HEK293 (cell line): ENCODE measurements around the gene RPL36A.

Experiments used
- HOXD13 ChIP-seq: sonication (generic); formaldehyde crosslinking; IDR thresholded peaks from 2 replicates; pipeline ENCODE4 v1.8.0; 2022; ENCODE audit warnings: missing genetic modification reagents, borderline replicate concordance
- PRDM1 ChIP-seq: fragments of 450-650 bp; formaldehyde crosslinking; IDR thresholded peaks from 2 replicates; pipeline ENCODE4; 2016; ENCODE audit warnings: missing biosample characterization, missing genetic modification characterization
- REPIN1 ChIP-seq: fragments of 450-650 bp; formaldehyde crosslinking; IDR thresholded peaks from 2 replicates; pipeline ENCODE4 v1.5.1; 2017; ENCODE audit warnings: missing biosample characterization, missing genetic modification characterization, low read depth
- REST ChIP-seq: fragments of 450-650 bp; formaldehyde crosslinking; IDR thresholded peaks from 2 replicates; pipeline ENCODE4 v1.5.1; 2016; ENCODE audit warnings: missing biosample characterization, missing genetic modification characterization
- ZBTB1 ChIP-seq: fragments of 450-650 bp; formaldehyde crosslinking; IDR thresholded peaks from 2 replicates; pipeline ENCODE4 v1.5.1; 2016; ENCODE audit warnings: missing biosample characterization, missing genetic modification characterization
- ZBTB8A ChIP-seq: fragments of 450-650 bp; formaldehyde crosslinking; IDR thresholded peaks from 2 replicates; pipeline ENCODE4 v1.5.1; 2016; ENCODE audit warnings: missing biosample characterization, missing genetic modification characterization
- ZEB2 ChIP-seq: fragments of 450-650 bp; formaldehyde crosslinking; IDR thresholded peaks from 2 replicates; pipeline ENCODE4 v1.5.1; 2016; ENCODE audit warnings: missing biosample characterization, missing genetic modification characterization
- ZNF133 ChIP-seq: fragments of 450-650 bp; formaldehyde crosslinking; IDR thresholded peaks from 2 replicates; pipeline ENCODE4 v1.5.1; 2016; ENCODE audit warnings: missing biosample characterization, missing genetic modification characterization
- ZNF2 ChIP-seq: fragments of 450-650 bp; formaldehyde crosslinking; IDR thresholded peaks from 2 replicates; pipeline ENCODE4 v1.5.1; 2016; ENCODE audit warnings: missing biosample characterization, missing genetic modification characterization
- ZNF513 ChIP-seq: fragments of 450-650 bp; IDR thresholded peaks from 2 replicates; pipeline ENCODE4 v1.5.1; 2018; ENCODE audit warnings: missing biosample characterization, missing genetic modification characterization
- ZNF660 ChIP-seq: fragments of 450-650 bp; IDR thresholded peaks from 2 replicates; pipeline ENCODE4 v1.5.1; 2018; ENCODE audit warnings: missing biosample characterization, mild to moderate bottlenecking, missing genetic modification characterization
- ZNF830 ChIP-seq: fragments of 450-650 bp; IDR thresholded peaks from 2 replicates; pipeline ENCODE4 v1.5.0; 2018; ENCODE audit warnings: missing biosample characterization, missing genetic modification characterization, low read depth, mild to moderate bottlenecking, moderate library complexity
- TF ChIP-seq, protein P1 (sequence below): fragments of 450-650 bp; formaldehyde crosslinking; IDR thresholded peaks from 2 replicates; pipeline ENCODE4 v1.5.1; 2016; ENCODE audit warnings: missing biosample characterization, missing genetic modification characterization

GRCh38 chrX:101388604-101389003 is 2.2 kb upstream of the RPL36A start:
- TF ChIP-seq ZNF830 (no peak), ZNF133 (no peak), ZNF2 (tag by site-specific recombination) (no peak), REPIN1 (no peak), ZNF660 (tag by site-specific recombination) (no peak), REST (tag by site-specific recombination) (no peak), ZBTB1 (no peak), ZBTB8A (tag by site-specific recombination) (no peak), ZEB2 (tag by site-specific recombination) (no peak), PRDM1 (tag by site-specific recombination) (no peak), HOXD13 (CRISPR knock-in tag) (no peak), ZNF513 (tag by site-specific recombination) (no peak)
- TF ChIP-seq, protein P1, sequence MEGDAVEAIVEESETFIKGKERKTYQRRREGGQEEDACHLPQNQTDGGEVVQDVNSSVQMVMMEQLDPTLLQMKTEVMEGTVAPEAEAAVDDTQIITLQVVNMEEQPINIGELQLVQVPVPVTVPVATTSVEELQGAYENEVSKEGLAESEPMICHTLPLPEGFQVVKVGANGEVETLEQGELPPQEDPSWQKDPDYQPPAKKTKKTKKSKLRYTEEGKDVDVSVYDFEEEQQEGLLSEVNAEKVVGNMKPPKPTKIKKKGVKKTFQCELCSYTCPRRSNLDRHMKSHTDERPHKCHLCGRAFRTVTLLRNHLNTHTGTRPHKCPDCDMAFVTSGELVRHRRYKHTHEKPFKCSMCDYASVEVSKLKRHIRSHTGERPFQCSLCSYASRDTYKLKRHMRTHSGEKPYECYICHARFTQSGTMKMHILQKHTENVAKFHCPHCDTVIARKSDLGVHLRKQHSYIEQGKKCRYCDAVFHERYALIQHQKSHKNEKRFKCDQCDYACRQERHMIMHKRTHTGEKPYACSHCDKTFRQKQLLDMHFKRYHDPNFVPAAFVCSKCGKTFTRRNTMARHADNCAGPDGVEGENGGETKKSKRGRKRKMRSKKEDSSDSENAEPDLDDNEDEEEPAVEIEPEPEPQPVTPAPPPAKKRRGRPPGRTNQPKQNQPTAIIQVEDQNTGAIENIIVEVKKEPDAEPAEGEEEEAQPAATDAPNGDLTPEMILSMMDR = no peak
